Endothelial cell of umbilical vein (primary cell): ENCODE measurements around the gene CUZD1. TPM values are rescaled to one million over a fixed set of nuclear protein-coding genes. Genes with fewer than 3 reads are reported as not detected.

ENCODE experiments used
- BruUV-seq: library from RNA; stranded (reverse); fragments of 400-500 nt; replicated peaks from 2 replicates; lab custom pipeline; 2021; lab: Mats Ljungman, UMichigan
- CTCF ChIA-PET: fragments of 300-600, 350-600 bp; sonication (Branson Sonifier 250); formaldehyde crosslinking; loops from one replicate; lab custom pipeline; 2021; ENCODE audit warnings: antibody characterized with exemption, inconsistent platforms; lab: Charles Lee
- POLR2A ChIA-PET: fragments of 300-600, 350-600 bp; sonication (Branson Sonifier 250); formaldehyde crosslinking; loops from one replicate; lab custom pipeline; 2021; ENCODE audit warnings: antibody characterized with exemption, inconsistent platforms; lab: Charles Lee
- DNase-seq: peaks from one replicate; pipeline ENCODE4 v3.0.0-alpha.2; 2011; ENCODE audit warnings: low read depth, low spot score
- FAIRE-seq: peaks from 2 replicates; lab custom pipeline; 2011; peaks lifted over from hg19 to GRCh38; lab: Jason Lieb, UNC
- H2AFZ ChIP-seq: 2 replicates; pipeline ENCODE4 v1.6.0; 2012; ENCODE audit warnings: low read depth, low read length, control low read depth, inconsistent platforms
- H3K27ac ChIP-seq: 2 replicates; pipeline ENCODE4 v1.5.1; 2011; ENCODE audit warnings: low read depth, mild to moderate bottlenecking, control low read depth, low read length, moderate library complexity; ENCODE audit not compliant: insufficient read depth
- H3K27me3 ChIP-seq, 2 experiments: 2 replicates each; pipeline versions ENCODE4 v1.6.0 to v1.6.1; 2011; ENCODE audit warnings: low read length in 2 of 2, mixed read lengths in 1 of 2; ENCODE audit not compliant: control insufficient read depth in 2 of 2, insufficient read depth in 2 of 2
- H3K36me3 ChIP-seq, 2 experiments: 2 replicates in 1 of 2; 3 replicates in 1 of 2; pipeline ENCODE4 v1.5.1; 2011; ENCODE audit warnings: low read length in 2 of 2, mild to moderate bottlenecking in 1 of 2, moderate library complexity in 1 of 2; ENCODE audit not compliant: control insufficient read depth in 2 of 2, insufficient read depth in 2 of 2; ENCODE audit errors: extremely low read depth in 1 of 2
- H3K4me1 ChIP-seq: 3 replicates; pipeline ENCODE4 v1.5.1; 2011; ENCODE audit warnings: mild to moderate bottlenecking, low read length; ENCODE audit not compliant: control insufficient read depth, insufficient read depth; ENCODE audit errors: extremely low read depth
- H3K4me2 ChIP-seq: 2 replicates; pipeline ENCODE4 v1.6.1; 2011; ENCODE audit warnings: low read length, control low read depth, mixed read lengths; ENCODE audit not compliant: insufficient read depth
- H3K4me3 ChIP-seq, 3 experiments: fragments of 200-600 bp in 1 of 3; sonication (generic), shearing (Covaris generic) in 1 of 3; replicated peaks in 1 of 3; 2 replicates each; pipeline ENCODE4 v1.5.1; 2011 to 2016; ENCODE audit warnings: control low read depth in 3 of 3, low read length in 3 of 3, mild to moderate bottlenecking in 2 of 3, inconsistent platforms in 1 of 3, low read depth in 1 of 3, moderate library complexity in 1 of 3; ENCODE audit not compliant: insufficient read depth in 1 of 3
- H3K79me2 ChIP-seq: 2 replicates; pipeline ENCODE4 v1.6.0; 2012; ENCODE audit warnings: low read length, inconsistent platforms; ENCODE audit not compliant: control insufficient read depth, insufficient read depth
- H3K9ac ChIP-seq: replicated peaks from 2 replicates; pipeline ENCODE3; 2011; ENCODE audit warnings: low read length, control low read depth; ENCODE audit not compliant: insufficient read depth; ENCODE audit errors: extremely low read depth
- H3K9me1 ChIP-seq: replicated peaks from 3 replicates; pipeline ENCODE4 v1.6.0; 2011; ENCODE audit warnings: mild to moderate bottlenecking, low read length; ENCODE audit not compliant: control insufficient read depth, insufficient read depth; ENCODE audit errors: extremely low read depth
- H3K9me3 ChIP-seq: replicated peaks from 2 replicates; pipeline ENCODE4 v1.5.1; 2012; ENCODE audit warnings: low read length, inconsistent platforms; ENCODE audit not compliant: control insufficient read depth, insufficient read depth
- H4K20me1 ChIP-seq: replicated peaks from 2 replicates; pipeline ENCODE3; 2011; ENCODE audit warnings: mild to moderate bottlenecking, low read length; ENCODE audit not compliant: control insufficient read depth, insufficient read depth; ENCODE audit errors: extremely low read depth
- CTCF ChIP-seq, 2 donors: IDR thresholded peaks; 1 replicate in 1 of 2; 2 replicates in 1 of 2; pipeline ENCODE4 v1.5.1; 2011; ENCODE audit warnings: low read length in 2 of 2, mild to moderate bottlenecking in 2 of 2, moderate library complexity in 2 of 2, control low read depth in 1 of 2, inconsistent platforms in 1 of 2, low read depth in 1 of 2; ENCODE audit not compliant: insufficient read depth in 1 of 2; ENCODE audit errors: extremely low read depth in 1 of 2
- EZH2 ChIP-seq: IDR thresholded peaks from 2 replicates; pipeline ENCODE4 v1.6.1; 2012; ENCODE audit warnings: borderline replicate concordance, low read depth, mild to moderate bottlenecking, moderate library complexity, low read length, inconsistent platforms; ENCODE audit not compliant: severe bottlenecking
- FOS ChIP-seq: IDR thresholded peaks from 2 replicates; pipeline ENCODE4 v1.6.1; 2011; ENCODE audit warnings: mild to moderate bottlenecking, low read length, moderate library complexity, borderline replicate concordance; ENCODE audit not compliant: insufficient read depth
- GATA2 ChIP-seq: IDR thresholded peaks from 2 replicates; pipeline ENCODE4 v1.7.0; 2011; ENCODE audit warnings: low read depth, mild to moderate bottlenecking, moderate library complexity, mixed read lengths, low read length; ENCODE audit not compliant: insufficient read length, insufficient read depth
- JUN ChIP-seq: IDR thresholded peaks from 2 replicates; pipeline ENCODE4 v1.6.1; 2011; ENCODE audit warnings: borderline replicate concordance, low read depth; ENCODE audit not compliant: insufficient read length, insufficient read depth
- MAX ChIP-seq: IDR thresholded peaks from 2 replicates; pipeline ENCODE4 v1.6.1; 2011; ENCODE audit not compliant: insufficient read depth, insufficient read length
- MYC ChIP-seq: IDR thresholded peaks from one replicate; pipeline ENCODE4 v1.6.1; 2011; ENCODE audit warnings: mild to moderate bottlenecking, low read depth, low read length
- POLR2A ChIP-seq: IDR thresholded peaks from 2 replicates; pipeline ENCODE4 v1.6.1; 2012; ENCODE audit warnings: low read depth, mild to moderate bottlenecking, control low read depth, low read length
- POLR2AphosphoS5 ChIP-seq: IDR thresholded peaks from 2 replicates; pipeline ENCODE4 v1.6.1; 2012; ENCODE audit warnings: low read depth, mild to moderate bottlenecking, control low read depth, low read length, moderate library complexity; ENCODE audit not compliant: insufficient read depth
- dilution Hi-C: fragments of 300-500 bp; cut with MboI; formaldehyde crosslinking; loops from one replicate; pipeline ENCODE4 v1.15.0; 2019; ENCODE audit warnings: low sequenced_read_pairs; ENCODE audit not compliant: extremely low pct_ligation_motif_present
- intact Hi-C: fragments of 100-400 bp; cut with micrococcal nuclease; formaldehyde crosslinking; loops from one replicate; pipeline ENCODE4 v1.10.0; 2022
- polyA plus RNA-seq, 4 experiments: library from polyadenylated mRNA; depleted of rRNA in 3 of 4; stranded (reverse) in 3 of 4; unstranded in 1 of 4; fragments of >200 nt; gene quantifications; 2 replicates each; pipeline versions ENCODE4 v1.2.1 to v1.2.3, GENCODE V29; 2011 to 2012; ENCODE audit warnings: missing spikeins in 1 of 4
- total RNA-seq: library from RNA; stranded (reverse); gene quantifications from 2 replicates; pipeline ENCODE4 v1.2.3, GENCODE V29; 2021

CUZD1 gene
- total and polyA plus RNA-seq, 2 donors (not counting 3 experiments of a cell fraction or from before 2014, with no cell fraction given), result 1.1 to 1.4 TPM

GRCh38 chr10:122796796-122797195 is 48.9 kb downstream of the CUZD1 start:
- Histone ChIP-seq H3K4me3 (no peak overlapping the region), H3K27ac (no peak overlapping the region), H3K79me2 (no peaks in the 10 kb centered on the region), H3K36me3 (no peaks in the 10 kb centered on the region), H3K4me1 (no peaks in the 10 kb centered on the region), H3K9ac (no peak overlapping the region), H3K4me2 (no peak overlapping the region), H2AFZ (no peak overlapping the region), H3K27me3 (no peaks in the 10 kb centered on the region), H4K20me1 (no peaks in the 10 kb centered on the region), H3K9me3 (no peaks in the 10 kb centered on the region), H3K9me1 (no peaks in the 10 kb centered on the region)
- ChIA-PET CTCF (interaction anchor here (0.7 to 1.1 kb wide), 2 partner anchors 9 to 246 kb away, joined by 3 to 5 read pairs; no protein-coding TSS in a partner anchor), POLR2A (no interaction called here)
- DNase-seq (no peak), FAIRE-seq (no peak)
- intact Hi-C loops, result loop anchor here (5.0 kb wide), 1 partner anchor 586 kb away; no protein-coding TSS in a partner anchor
- no peak for TF ChIP-seq JUN
- no peak for TF ChIP-seq GATA2
- no peak for TF ChIP-seq POLR2AphosphoS5
- TF ChIP-seq CTCF (IDR thresholded peaks at IDR 0.05; ENCODE audit: extremely low read depth in 1 of 2, insufficient read depth in 1 of 2, low read depth in 1 of 2, low read length in 2 of 2), result no peak
- no peak for TF ChIP-seq MAX
- TF ChIP-seq POLR2A, result no peak
- no peak for TF ChIP-seq MYC
- no peak for TF ChIP-seq FOS
- no peak for TF ChIP-seq EZH2
- no TSS peak for BruUV-seq
- dilution Hi-C loops, result no loop called here
